DMS153 (cell line): ENCODE data around the gene FAM111A.

Experiments
- DNase-seq: peaks from one replicate; lab custom pipeline; 2025; lab: John Stamatoyannopoulos, UW

The FAM111A gene

GRCh38 chr11:59180168-59180776, 37.6 kb downstream of the FAM111A start:
- no peak for DNase-seq

- DNase-seq, result no peak
Measured at GRCh38 chr11:59180907-59181306, 38.3 kb downstream of the FAM111A start.

GRCh38 chr11:59181746-59182456, 39.2 kb downstream of the FAM111A start:
- no peak for DNase-seq

- no peak for DNase-seq
Measured at GRCh38 chr11:59182457-59183151, 39.9 kb downstream of the FAM111A start.

GRCh38 chr11:59183771-59184170, 41.1 kb downstream of the FAM111A start:
- no peak for DNase-seq

- DNase-seq, result no peak
Measured at GRCh38 chr11:59184691-59185339, 42.2 kb downstream of the FAM111A start.

GRCh38 chr11:59185386-59185945, 42.8 kb downstream of the FAM111A start:
- no peak for DNase-seq

GRCh38 chr11:59186130-59186594, 43.5 kb downstream of the FAM111A start:
- no peak for DNase-seq

- no peak for DNase-seq
Measured at GRCh38 chr11:59187035-59187434, 44.4 kb downstream of the FAM111A start.

GRCh38 chr11:59187587-59187986, 44.9 kb downstream of the FAM111A start:
- no peak for DNase-seq

GRCh38 chr11:59188954-59189353, 46.3 kb downstream of the FAM111A start:
- DNase-seq, result no peak

GRCh38 chr11:59189986-59190385, 47.3 kb downstream of the FAM111A start:
- DNase-seq, result no peak

GRCh38 chr11:59191095-59191494, 48.4 kb downstream of the FAM111A start:
- DNase-seq, result no peak

GRCh38 chr11:59191890-59192289, 49.2 kb downstream of the FAM111A start:
- DNase-seq, result no peak

GRCh38 chr11:59192446-59193020, 49.9 kb downstream of the FAM111A start:
- no peak for DNase-seq

GRCh38 chr11:59193587-59194130, 51.0 kb downstream of the FAM111A start:
- DNase-seq, result no peak

GRCh38 chr11:59195586-59195985, 52.9 kb downstream of the FAM111A start:
- DNase-seq, result peak; percentile 71

- DNase-seq, result no peak
Measured at GRCh38 chr11:59196777-59197176, 54.1 kb downstream of the FAM111A start.

- peak; percentile 70 for DNase-seq
Measured at GRCh38 chr11:59197991-59198390, 55.3 kb downstream of the FAM111A start.

GRCh38 chr11:59198726-59199125, 56.1 kb downstream of the FAM111A start:
- no peak for DNase-seq
